Nephron (organoid): Measurements from ENCODE around the gene KCNMA1.

Experiments used
- H3K27ac Mint-ChIP-seq, 3 experiments: 2 replicates each; pipeline ENCODE4 v1.8.0; 2020; ENCODE audit warnings: mixed read lengths in 3 of 3, mild to moderate bottlenecking in 2 of 3, moderate library complexity in 1 of 3
- H3K27me3 Mint-ChIP-seq: 2 replicates; pipeline ENCODE4 v1.8.0; 2021; ENCODE audit warnings: low read depth, mild to moderate bottlenecking, moderate library complexity, mixed read lengths
- H3K36me3 Mint-ChIP-seq: 2 replicates; pipeline ENCODE4 v1.8.0; 2020; ENCODE audit warnings: low read depth, mixed read lengths
- H3K4me1 Mint-ChIP-seq: 2 replicates; pipeline ENCODE4 v1.8.0; 2020; ENCODE audit warnings: mixed read lengths
- H3K4me3 Mint-ChIP-seq, 3 experiments: 2 replicates each; pipeline ENCODE4 v1.8.0; 2020; ENCODE audit warnings: mild to moderate bottlenecking in 3 of 3, mixed read lengths in 3 of 3, moderate library complexity in 2 of 3
- H3K9me3 Mint-ChIP-seq: 2 replicates; pipeline ENCODE4 v1.8.0; 2020; ENCODE audit warnings: mixed read lengths
- TF ChIP-seq, protein P1 (sequence below), 3 experiments: fragments of 200-600 bp; sonication (generic); IDR thresholded peaks; one replicate each; pipeline ENCODE4 v1.5.0; 2021; ENCODE audit warnings: antibody characterized with exemption in 3 of 3; ENCODE audit not compliant: unreplicated experiment in 3 of 3

The KCNMA1 gene

DNA sequence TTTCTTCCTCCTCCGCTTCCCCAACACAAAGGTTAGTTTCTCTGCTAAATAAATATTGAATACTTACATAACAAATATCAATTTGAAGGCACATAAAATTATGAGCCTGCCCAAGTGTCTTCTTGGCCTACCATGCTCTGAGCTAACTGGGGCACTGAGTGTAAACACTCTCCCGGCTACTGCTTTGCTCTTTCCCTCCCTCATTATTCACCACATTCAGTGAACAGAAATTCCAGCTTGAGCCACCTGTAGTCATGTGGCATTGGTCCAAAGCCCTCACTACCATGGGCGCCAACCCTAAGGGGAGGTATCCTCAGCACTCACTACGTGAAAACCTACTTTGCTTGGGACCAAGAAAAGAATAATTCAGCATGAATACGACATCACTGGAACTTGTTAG lies 409.0 kb downstream of the KCNMA1 start:
- Mint-ChIP-seq H3K9me3 (peaks cover under 1% of the 10 kb centered on the region), H3K36me3 (no peaks in the 10 kb centered on the region), H3K4me1 (peaks cover 17% of the 10 kb centered on the region), H3K4me3 (no peak overlapping the region), H3K27me3 (peaks cover 15% of the 10 kb centered on the region), H3K27ac (no peak overlapping the region)
- TF ChIP-seq, protein P1, sequence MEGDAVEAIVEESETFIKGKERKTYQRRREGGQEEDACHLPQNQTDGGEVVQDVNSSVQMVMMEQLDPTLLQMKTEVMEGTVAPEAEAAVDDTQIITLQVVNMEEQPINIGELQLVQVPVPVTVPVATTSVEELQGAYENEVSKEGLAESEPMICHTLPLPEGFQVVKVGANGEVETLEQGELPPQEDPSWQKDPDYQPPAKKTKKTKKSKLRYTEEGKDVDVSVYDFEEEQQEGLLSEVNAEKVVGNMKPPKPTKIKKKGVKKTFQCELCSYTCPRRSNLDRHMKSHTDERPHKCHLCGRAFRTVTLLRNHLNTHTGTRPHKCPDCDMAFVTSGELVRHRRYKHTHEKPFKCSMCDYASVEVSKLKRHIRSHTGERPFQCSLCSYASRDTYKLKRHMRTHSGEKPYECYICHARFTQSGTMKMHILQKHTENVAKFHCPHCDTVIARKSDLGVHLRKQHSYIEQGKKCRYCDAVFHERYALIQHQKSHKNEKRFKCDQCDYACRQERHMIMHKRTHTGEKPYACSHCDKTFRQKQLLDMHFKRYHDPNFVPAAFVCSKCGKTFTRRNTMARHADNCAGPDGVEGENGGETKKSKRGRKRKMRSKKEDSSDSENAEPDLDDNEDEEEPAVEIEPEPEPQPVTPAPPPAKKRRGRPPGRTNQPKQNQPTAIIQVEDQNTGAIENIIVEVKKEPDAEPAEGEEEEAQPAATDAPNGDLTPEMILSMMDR (IDR thresholded peaks at IDR 0.05; ENCODE audit: unreplicated experiment in 3 of 3): no peak

DNA sequence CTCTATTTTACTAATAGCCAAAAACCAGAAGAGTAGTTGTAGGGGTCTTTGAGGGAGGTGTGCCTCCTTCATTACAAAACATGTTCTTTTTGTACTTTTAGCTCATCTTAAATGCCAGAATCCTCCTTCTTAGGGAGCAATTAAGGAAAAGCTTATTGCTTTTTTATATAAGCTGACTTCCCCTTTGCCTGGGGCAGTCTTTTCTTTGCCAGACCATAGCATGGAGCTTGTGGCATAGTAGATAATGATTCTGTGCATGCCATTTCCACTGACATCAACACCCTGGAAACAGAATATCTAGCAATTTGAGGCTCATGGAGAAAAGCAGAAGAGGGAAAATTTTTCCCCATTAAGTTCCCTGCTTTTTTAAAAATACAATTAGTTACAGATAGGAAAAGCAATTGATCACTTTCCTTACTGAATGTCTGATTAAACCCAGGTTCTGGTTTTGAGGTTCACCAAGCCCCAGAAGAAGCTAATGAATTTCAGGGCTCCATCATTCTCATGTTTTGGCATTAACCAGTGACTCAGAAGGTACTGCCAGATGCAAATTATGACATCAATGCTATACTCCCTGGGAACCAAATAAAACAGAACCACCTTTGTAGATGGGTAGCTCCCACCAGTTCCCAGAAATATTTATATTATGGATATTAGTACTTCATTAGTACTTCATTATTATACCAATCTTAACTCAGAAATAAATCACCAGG lies 410.6 kb downstream of the KCNMA1 start:
- Mint-ChIP-seq H3K4me1 (peaks cover 17% of the 10 kb centered on the region), H3K27ac (peak overlapping the region in 1 of 3 experiments; percentile 16), H3K9me3 (no peaks in the 10 kb centered on the region), H3K36me3 (no peaks in the 10 kb centered on the region), H3K27me3 (peaks cover 15% of the 10 kb centered on the region), H3K4me3 (no peak overlapping the region)
- TF ChIP-seq, protein P1 (IDR thresholded peaks at IDR 0.05; ENCODE audit: unreplicated experiment in 3 of 3): no peak

DNA sequence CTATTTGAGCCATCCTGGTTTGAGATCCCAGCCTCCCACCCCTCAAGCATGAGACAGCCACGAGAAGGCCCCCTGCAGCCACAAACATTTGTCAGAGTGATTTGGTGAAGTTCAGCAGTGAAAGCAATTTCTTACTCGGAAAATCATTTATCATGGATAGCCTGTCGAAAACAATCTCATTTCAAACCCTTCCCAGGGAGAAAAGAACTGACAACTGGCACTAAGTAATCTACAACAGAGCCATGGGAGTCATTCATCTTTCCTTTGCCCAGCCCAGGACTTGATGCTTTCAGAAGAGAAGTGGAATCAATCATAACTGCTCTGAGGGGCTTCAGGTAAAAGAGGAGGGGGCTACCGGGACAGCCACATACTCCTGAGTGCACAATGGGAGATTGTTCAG lies 411.2 kb downstream of the KCNMA1 start:
- H3K27ac Mint-ChIP-seq: peak overlapping the region in 1 of 3 experiments; percentile 16

DNA sequence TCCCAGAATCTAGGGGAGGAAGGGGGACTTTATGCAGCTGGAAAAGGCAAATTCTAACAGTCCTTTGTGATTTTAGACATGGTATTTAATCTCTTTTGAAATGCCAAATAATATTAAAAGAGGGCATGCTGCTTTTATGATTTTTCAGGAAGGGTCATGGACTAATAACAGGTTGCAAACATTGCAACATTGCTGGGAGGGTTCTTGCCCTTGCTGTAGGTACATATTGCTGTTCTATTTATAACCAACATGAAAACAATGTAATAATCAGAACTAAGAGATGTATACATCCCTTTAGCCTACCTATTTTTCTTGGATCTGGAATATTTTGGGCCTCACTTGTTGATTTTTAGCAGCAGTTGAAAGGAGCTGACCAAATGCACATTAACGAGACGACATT lies 411.6 kb downstream of the KCNMA1 start:
- H3K27me3 Mint-ChIP-seq: peaks cover 15% of the 10 kb centered on the region
- peaks cover 17% of the 10 kb centered on the region for H3K4me1 Mint-ChIP-seq
- no peaks in the 10 kb centered on the region for H3K36me3 Mint-ChIP-seq
- TF ChIP-seq, protein P1 (IDR thresholded peaks at IDR 0.05; ENCODE audit: unreplicated experiment in 3 of 3): no peak
- H3K9me3 Mint-ChIP-seq: no peaks in the 10 kb centered on the region
- no peak overlapping the region for H3K4me3 Mint-ChIP-seq
- peak overlapping the region in 1 of 3 experiments; percentile 16 for H3K27ac Mint-ChIP-seq

More for the DNA sequence above, 411.2 kb downstream of the KCNMA1 start:
- peaks cover 15% of the 10 kb centered on the region for H3K27me3 Mint-ChIP-seq
- TF ChIP-seq, protein P1 (IDR thresholded peaks at IDR 0.05; ENCODE audit: unreplicated experiment in 3 of 3): no peak
- no peak overlapping the region for H3K4me3 Mint-ChIP-seq
- no peaks in the 10 kb centered on the region for H3K9me3 Mint-ChIP-seq
- H3K4me1 Mint-ChIP-seq: peaks cover 17% of the 10 kb centered on the region
- no peaks in the 10 kb centered on the region for H3K36me3 Mint-ChIP-seq

GRCh38 chr10:77223526-77224460 lies 413.8 kb downstream of the KCNMA1 start:
- Mint-ChIP-seq H3K4me1 (peaks cover 17% of the 10 kb centered on the region), H3K36me3 (no peaks in the 10 kb centered on the region), H3K4me3 (no peak overlapping the region), H3K27me3 (peaks cover 15% of the 10 kb centered on the region), H3K27ac (no peak overlapping the region), H3K9me3 (no peaks in the 10 kb centered on the region)
- TF ChIP-seq, protein P1 (IDR thresholded peaks at IDR 0.05; ENCODE audit: unreplicated experiment in 3 of 3): no peak
